Psoas muscle (tissue), 8 donors: ENCODE results near the gene SKIC2. TPM values are rescaled to one million over a fixed set of nuclear protein-coding genes. Genes with fewer than 3 reads are reported as not detected.
A peak's percentile ranks its signal among the peaks of the same experiment; 100 is the strongest.
"Not testable (repeated sequence)": the region's sequence is repeated elsewhere in the genome, so short reads cannot be mapped to it uniquely, and the experiment has no call there.

Source experiments
- ATAC-seq, 4 donors: fragments of 200-7000 bp; cut with Tn5 transposase; one replicate each; pipeline ENCODE4 v1.9.1; 2020; ENCODE audit warnings: moderate library complexity in 3 of 4, mild to moderate bottlenecking in 2 of 4
- DNase-seq, 2 donors: peaks; one replicate each; pipeline ENCODE4 v3.0.0-alpha.2; 2020
- H3K27ac ChIP-seq: fragments of 200-600 bp; one replicate; pipeline ENCODE4 v1.8.0; 2022
- H3K27me3 ChIP-seq, 3 donors: fragments of 200-600 bp in 1 of 3; one replicate each; pipeline versions ENCODE4 v1.6.1 to v1.8.0; 2013 to 2022; ENCODE audit warnings: low read length in 2 of 3, mild to moderate bottlenecking in 2 of 3, moderate library complexity in 1 of 3; ENCODE audit not compliant: insufficient read depth in 3 of 3
- H3K36me3 ChIP-seq, 2 donors: fragments of 200-600 bp in 1 of 2; one replicate each; pipeline versions ENCODE4 v1.6.1 to v1.8.0; 2013 to 2022; ENCODE audit warnings: low read depth in 1 of 2, mild to moderate bottlenecking in 1 of 2, moderate library complexity in 1 of 2; ENCODE audit not compliant: insufficient read depth in 1 of 2
- H3K4me1 ChIP-seq: fragments of 200-600 bp; one replicate; pipeline ENCODE4 v1.8.0; 2022
- H3K4me3 ChIP-seq: fragments of 200-600 bp; one replicate; pipeline ENCODE4 v1.8.0; 2022; ENCODE audit warnings: mild to moderate bottlenecking
- H3K9me3 ChIP-seq: fragments of 200-600 bp; one replicate; pipeline ENCODE4 v1.8.0; 2022
- WGBS, 3 donors: extraction: QIAGEN DNeasy Blood & Tissue Kit; methylation state at CpG; one replicate each; pipeline versions ENCODE4 v1.1.6 to v1.1.7; 2013; 5-methylcytosine and 5-hydroxymethylcytosine counted together
- intact Hi-C, 2 donors: fragments of 100-400 bp; cut with DNase I; formaldehyde crosslinking; loops; one replicate each; pipeline versions ENCODE4 v1.11.0 to v1.14.2; 2022
- polyA plus RNA-seq, 3 donors: library from polyadenylated mRNA; stranded (reverse); fragments of 200-250 nt; gene quantifications; one replicate each; pipeline ENCODE4 v1.2.3, GENCODE V29; 2013
- total RNA-seq, 4 donors: library from RNA; stranded (reverse); fragmentation: NEBNext Ultra II Directional in 2 of 4; extraction: Animal tissue kit (Norgen Biotek cat#: 25700) in 2 of 4; gene quantifications; one replicate each; pipeline versions ENCODE4 v1.2.1 to v1.2.4, GENCODE V29; 2021 to 2023
- TF ChIP-seq, protein P1 (sequence below): fragments of 200-600 bp; IDR thresholded peaks from one replicate; pipeline ENCODE4 v1.8.0; 2022; ENCODE audit warnings: antibody characterized with exemption
- donor health status: healthy with polysubstance abuse.
- donor health status: DM: no; HTN: no; CAD: no; lungs with moderate emphysema.
- donor health status: Bipolar disorder and iron deficiency.
- donor health status: healthy.
- donor health status: DM: yes; HTN: yes; CAD: no.
- donor health status: DM: no; HTN: no; CAD: no.
- donor health status: DM: no; HTN: no; CAD: no.
- donor health status: DM: yes; HTN: yes; CAD: no.

Gene SKIC2
- total and polyA plus RNA-seq, 7 donors = 26.9 to 36.6 (median 30.2) TPM

- WGBS, 3 donors = 93 to 96% (median 94%) methylated on average over 12 of the region's 12 CpGs
- Histone ChIP-seq H3K36me3 (peaks cover 0 to 21% of the 10 kb centered on the region in 2 donors), H3K9me3 (no peaks in the 10 kb centered on the region), H3K4me1 (peaks cover 7% of the 10 kb centered on the region), H3K27ac (no peak overlapping the region), H3K4me3 (no peak overlapping the region), H3K27me3 (no peaks in the 10 kb centered on the region)
- DNase-seq (no peak), ATAC-seq (no peak)
- TF ChIP-seq, protein P1, sequence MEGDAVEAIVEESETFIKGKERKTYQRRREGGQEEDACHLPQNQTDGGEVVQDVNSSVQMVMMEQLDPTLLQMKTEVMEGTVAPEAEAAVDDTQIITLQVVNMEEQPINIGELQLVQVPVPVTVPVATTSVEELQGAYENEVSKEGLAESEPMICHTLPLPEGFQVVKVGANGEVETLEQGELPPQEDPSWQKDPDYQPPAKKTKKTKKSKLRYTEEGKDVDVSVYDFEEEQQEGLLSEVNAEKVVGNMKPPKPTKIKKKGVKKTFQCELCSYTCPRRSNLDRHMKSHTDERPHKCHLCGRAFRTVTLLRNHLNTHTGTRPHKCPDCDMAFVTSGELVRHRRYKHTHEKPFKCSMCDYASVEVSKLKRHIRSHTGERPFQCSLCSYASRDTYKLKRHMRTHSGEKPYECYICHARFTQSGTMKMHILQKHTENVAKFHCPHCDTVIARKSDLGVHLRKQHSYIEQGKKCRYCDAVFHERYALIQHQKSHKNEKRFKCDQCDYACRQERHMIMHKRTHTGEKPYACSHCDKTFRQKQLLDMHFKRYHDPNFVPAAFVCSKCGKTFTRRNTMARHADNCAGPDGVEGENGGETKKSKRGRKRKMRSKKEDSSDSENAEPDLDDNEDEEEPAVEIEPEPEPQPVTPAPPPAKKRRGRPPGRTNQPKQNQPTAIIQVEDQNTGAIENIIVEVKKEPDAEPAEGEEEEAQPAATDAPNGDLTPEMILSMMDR = no peak
- intact Hi-C loops = no loop called here
These were observed 18.9 kb downstream of the SKIC2 start for GRCh38 chr6:31977816-31978431.

DNA sequence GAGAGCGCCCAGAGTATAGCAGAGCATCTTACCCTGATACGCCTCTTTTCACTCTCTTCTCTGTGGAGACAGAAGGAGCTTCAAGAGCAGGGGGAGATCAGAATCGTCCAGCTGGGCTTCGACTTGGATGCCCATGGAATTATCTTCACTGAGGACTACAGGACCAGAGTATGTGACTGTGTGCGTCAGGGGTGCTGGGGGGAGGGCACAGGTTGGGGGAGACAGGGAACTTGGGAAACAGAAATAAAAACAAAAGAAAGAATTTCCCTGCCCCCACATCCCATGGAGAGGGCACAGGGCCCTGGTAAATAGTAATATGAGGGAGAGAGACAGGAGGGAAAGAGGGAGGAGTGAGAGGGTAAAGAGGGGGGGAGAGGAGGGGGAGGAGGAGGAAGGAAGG lies 19.9 kb downstream of the SKIC2 start:
- no peaks in the 10 kb centered on the region for H3K4me1 ChIP-seq
- H3K27ac ChIP-seq = no peak overlapping the region
- TF ChIP-seq, protein P1 = no peak
- intact Hi-C loops = no loop called here
- ATAC-seq = no peak
- WGBS, 3 donors = 81 to 96% (median 87%) methylated on average over 5 of the region's 5 CpGs
- peaks cover 0 to 21% of the 10 kb centered on the region in 2 donors for H3K36me3 ChIP-seq
- H3K9me3 ChIP-seq = no peaks in the 10 kb centered on the region
- no peaks in the 10 kb centered on the region for H3K27me3 ChIP-seq
- no peak overlapping the region for H3K4me3 ChIP-seq
- DNase-seq = no peak

GRCh38 chr6:31979238-31979898 lies 20.4 kb downstream of the SKIC2 start:
- TF ChIP-seq, protein P1 = no peak
- ATAC-seq = no peak
- intact Hi-C loops = no loop called here

DNA sequence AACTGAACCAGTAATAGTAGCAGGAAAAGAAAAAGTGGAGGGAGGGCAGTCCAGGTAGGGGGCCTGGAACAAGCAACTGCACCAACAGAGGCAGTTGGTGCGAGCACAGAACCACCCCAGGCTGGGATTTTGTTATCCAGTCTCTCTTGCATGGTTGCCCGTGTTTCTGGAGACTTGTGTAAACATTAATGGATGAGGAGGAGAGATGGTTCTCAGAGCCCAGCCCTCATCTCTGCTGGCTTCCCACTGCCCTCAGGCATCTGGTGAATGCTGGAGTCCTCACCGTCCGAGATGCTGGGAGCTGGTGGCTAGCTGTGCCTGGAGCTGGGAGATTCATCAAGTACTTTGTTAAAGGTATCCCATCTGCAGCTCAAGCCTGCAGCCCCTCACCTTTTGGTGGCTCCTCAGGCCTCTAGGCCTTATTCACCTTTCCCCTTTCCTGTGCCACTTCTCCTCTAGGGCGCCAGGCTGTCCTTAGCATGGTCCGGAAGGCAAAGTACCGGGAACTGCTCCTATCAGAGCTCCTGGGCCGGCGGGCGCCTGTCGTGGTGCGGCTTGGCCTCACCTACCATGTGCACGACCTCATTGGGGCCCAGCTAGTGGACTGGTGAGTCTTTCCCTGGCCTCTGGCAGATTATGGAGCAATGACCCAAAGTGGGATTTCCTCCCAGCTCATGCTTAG lies 21.4 kb downstream of the SKIC2 start:
- H3K27ac ChIP-seq, ATAC-seq, H3K4me1 ChIP-seq, H3K9me3 ChIP-seq, H3K4me3 ChIP-seq, H3K27me3 ChIP-seq, intact Hi-C loops: not testable (repeated sequence)
- peaks cover 0 to 13% of the 10 kb centered on the region in 2 donors for H3K36me3 ChIP-seq
- 92 to 94% (median 93%) methylated on average over 11 to 13 of the region's 13 CpGs for WGBS, 3 donors
- DNase-seq = peak in 1 of 2 donors; percentile 23

More at GRCh38 chr6:31979238-31979898, 20.4 kb downstream of the SKIC2 start:
- H3K27ac ChIP-seq = no peak overlapping the region
- no peaks in the 10 kb centered on the region for H3K9me3 ChIP-seq
- DNase-seq = no peak
- no peaks in the 10 kb centered on the region for H3K4me1 ChIP-seq
- 84 to 91% (median 85%) methylated on average over 3 of the region's 3 CpGs for WGBS, 3 donors
- H3K4me3 ChIP-seq = no peak overlapping the region
- peaks cover 0 to 17% of the 10 kb centered on the region in 2 donors for H3K36me3 ChIP-seq
- H3K27me3 ChIP-seq = no peaks in the 10 kb centered on the region

DNA sequence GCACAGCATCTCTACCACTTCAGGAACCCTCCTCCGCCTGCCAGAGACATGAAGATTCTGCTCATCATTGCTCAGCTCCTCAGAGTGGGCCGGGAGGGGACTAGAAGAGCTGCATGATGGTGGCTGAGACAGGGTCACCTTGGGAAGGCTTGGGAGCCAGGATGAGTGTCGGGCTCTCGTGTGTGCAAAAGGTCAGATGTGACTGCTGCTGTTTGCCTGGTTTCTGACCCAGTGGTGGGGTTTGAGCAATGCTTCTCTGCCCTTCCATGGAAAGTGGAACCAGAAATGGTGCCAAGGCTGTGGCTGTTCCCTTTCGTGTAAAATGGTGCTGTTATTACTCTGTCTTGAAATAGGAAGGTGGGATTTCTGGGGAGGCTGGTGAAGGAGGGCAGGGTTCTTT lies 22.0 kb downstream of the SKIC2 start:
- DNase-seq, H3K4me1 ChIP-seq, H3K27me3 ChIP-seq, H3K9me3 ChIP-seq, H3K4me3 ChIP-seq, ATAC-seq, H3K27ac ChIP-seq, intact Hi-C loops: not testable (repeated sequence)
- peaks cover 0 to 13% of the 10 kb centered on the region in 2 donors for H3K36me3 ChIP-seq
- no CpG with 5 or more reads among the region's 5 CpGs for WGBS, 3 donors

DNA sequence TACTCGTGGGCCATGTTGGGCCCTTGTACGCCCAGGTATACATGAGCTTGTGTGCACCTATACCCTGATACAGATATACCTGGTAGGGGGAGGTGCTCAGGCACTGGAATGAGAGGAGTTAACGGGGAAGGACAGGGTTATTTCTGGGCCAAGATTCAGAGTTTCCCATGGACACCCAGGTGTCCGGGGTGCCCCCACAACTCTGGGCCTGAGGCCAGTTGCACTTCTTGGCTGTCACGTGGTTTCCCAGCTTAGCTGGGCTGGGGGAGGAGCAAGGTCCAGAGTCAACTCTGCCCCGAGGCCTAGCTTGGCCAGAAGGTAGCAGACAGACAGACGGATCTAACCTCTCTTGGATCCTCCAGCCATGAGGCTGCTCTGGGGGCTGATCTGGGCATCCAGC lies 22.8 kb downstream of the SKIC2 start, which contains the start of gene C4A:
C4A (plus strand) TSS at position 314 of the 400 bp plus-strand sequence; CDS start at position 365, 51 bp downstream.
- peak; percentile 39 to 48 (median 43) for ATAC-seq
- intact Hi-C loops = not testable (repeated sequence)

DNA sequence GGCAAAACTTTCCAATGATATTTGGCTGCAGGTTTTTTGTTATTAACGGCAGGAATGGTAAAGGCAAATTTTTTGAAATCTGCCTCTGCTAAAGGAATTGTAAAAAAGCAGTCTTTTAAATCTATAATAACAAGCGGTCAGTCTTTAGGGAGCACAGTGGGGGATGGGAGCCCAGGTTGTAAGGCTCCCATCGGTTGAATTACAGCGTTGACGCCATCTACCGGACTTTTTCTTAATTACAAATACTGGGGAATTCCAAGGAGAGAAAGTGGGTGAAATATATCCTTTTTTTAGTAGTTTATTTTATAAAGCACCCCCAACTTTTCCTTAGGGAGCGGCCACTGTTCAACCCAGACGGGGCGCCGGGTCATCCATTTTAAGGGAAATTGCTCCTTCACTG lies 30.4 kb downstream of the SKIC2 start:
- intact Hi-C loops, DNase-seq, H3K27ac ChIP-seq, H3K4me3 ChIP-seq, H3K36me3 ChIP-seq, ATAC-seq, H3K4me1 ChIP-seq, H3K9me3 ChIP-seq, H3K27me3 ChIP-seq: not testable (repeated sequence)
- WGBS, 3 donors = no CpG with 5 or more reads among the region's 10 CpGs

More for the DNA sequence above, 22.8 kb downstream of the SKIC2 start, which contains the start of gene C4A:
- H3K9me3 ChIP-seq, H3K27ac ChIP-seq, DNase-seq, H3K4me1 ChIP-seq, H3K4me3 ChIP-seq, H3K27me3 ChIP-seq: not testable (repeated sequence)
- H3K36me3 ChIP-seq = peaks cover 0 to 13% of the 10 kb centered on the region in 2 donors
- WGBS, 3 donors = no CpG with 5 or more reads among the region's 7 CpGs

- WGBS, 3 donors = 93 to 97% (median 95%) methylated on average over 5 to 9 of the region's 14 CpGs
- intact Hi-C loops, ATAC-seq, H3K4me1 ChIP-seq, H3K27me3 ChIP-seq, H3K4me3 ChIP-seq, DNase-seq, H3K36me3 ChIP-seq, H3K9me3 ChIP-seq, H3K27ac ChIP-seq: not testable (repeated sequence)
These were observed 35.4 kb downstream of the SKIC2 start for GRCh38 chr6:31994421-31994820.
